Neuronal stem cell (in vitro differentiated cells): Measurements from ENCODE around the gene RABL2A.
"Not testable (repeated sequence)": the region's sequence is repeated elsewhere in the genome, so short reads cannot be mapped to it uniquely, and the experiment has no call there.

Experiments
- DNase-seq: peaks from one replicate; pipeline ENCODE4 v3.0.0-alpha.2; 2013; ENCODE audit warnings: low spot score
- H2AFZ ChIP-seq: one replicate; pipeline ENCODE4 v1.6.1; 2013; ENCODE audit warnings: mild to moderate bottlenecking, low read length, inconsistent platforms
- H2AK5ac ChIP-seq: 2 replicates; pipeline ENCODE4 v1.6.1; 2013; ENCODE audit warnings: low read depth, mild to moderate bottlenecking, inconsistent platforms, low read length, moderate library complexity, mixed read lengths
- H2BK120ac ChIP-seq: 2 replicates; pipeline ENCODE4 v1.6.1; 2013; ENCODE audit warnings: low read depth, mild to moderate bottlenecking, inconsistent platforms, low read length, moderate library complexity, mixed read lengths
- H2BK12ac ChIP-seq: one replicate; pipeline ENCODE4 v1.6.1; 2013; ENCODE audit warnings: low read length, inconsistent platforms
- H2BK15ac ChIP-seq: 2 replicates; pipeline ENCODE4 v1.6.1; 2013; ENCODE audit warnings: mild to moderate bottlenecking, low read length, inconsistent platforms, mixed read lengths
- H2BK5ac ChIP-seq: one replicate; pipeline ENCODE4 v1.6.1; 2013; ENCODE audit warnings: inconsistent platforms, mild to moderate bottlenecking, low read length, moderate library complexity
- H3K14ac ChIP-seq: one replicate; pipeline ENCODE4 v1.6.1; 2013; ENCODE audit warnings: low read length, inconsistent platforms
- H3K18ac ChIP-seq: 2 replicates; pipeline ENCODE4 v1.6.1; 2013; ENCODE audit warnings: low read length, inconsistent platforms
- H3K23ac ChIP-seq: 2 replicates; pipeline ENCODE4 v1.6.1; 2013; ENCODE audit warnings: low read depth, mild to moderate bottlenecking, mixed read lengths, low read length, inconsistent platforms; ENCODE audit not compliant: poor library complexity
- H3K27ac ChIP-seq: replicated peaks from 3 replicates; pipeline ENCODE4 v1.5.1; 2013; ENCODE audit warnings: low read length, inconsistent platforms
- H3K27me3 ChIP-seq, 3 experiments: 2 replicates each; pipeline ENCODE4 v1.6.1; 2013; ENCODE audit warnings: low read length in 3 of 3, mild to moderate bottlenecking in 2 of 3, inconsistent platforms in 1 of 3, low read depth in 1 of 3, mixed read lengths in 1 of 3, moderate library complexity in 1 of 3; ENCODE audit not compliant: control insufficient read depth in 3 of 3, insufficient read depth in 3 of 3
- H3K36me3 ChIP-seq, 2 donors: replicated peaks in 1 of 2; 2 replicates each; pipeline ENCODE4 v1.6.1; 2013; ENCODE audit warnings: low read length in 2 of 2; ENCODE audit not compliant: control insufficient read depth in 2 of 2, insufficient read depth in 2 of 2
- H3K4ac ChIP-seq: 2 replicates; pipeline ENCODE4 v1.6.1; 2013; ENCODE audit warnings: inconsistent platforms, mild to moderate bottlenecking, low read length, moderate library complexity
- H3K4me1 ChIP-seq, 2 donors: 1 replicate in 1 of 2; 2 replicates in 1 of 2; pipeline ENCODE4 v1.6.1; 2013; ENCODE audit warnings: low read length in 2 of 2, low read depth in 1 of 2; ENCODE audit not compliant: control insufficient read depth in 2 of 2, insufficient read depth in 1 of 2
- H3K4me2 ChIP-seq: one replicate; pipeline ENCODE4 v1.6.1; 2013; ENCODE audit warnings: mild to moderate bottlenecking, low read length, inconsistent platforms; ENCODE audit not compliant: insufficient read depth, poor library complexity, severe bottlenecking
- H3K4me3 ChIP-seq, 2 donors: 2 replicates each; pipeline ENCODE4 v1.5.1; 2013; ENCODE audit warnings: low read length in 2 of 2, mild to moderate bottlenecking in 2 of 2, inconsistent platforms in 1 of 2, moderate library complexity in 1 of 2
- H3K79me1 ChIP-seq: one replicate; pipeline ENCODE4 v1.6.1; 2013; ENCODE audit warnings: low read depth, mild to moderate bottlenecking, inconsistent platforms, low read length, moderate library complexity
- H3K9ac ChIP-seq: one replicate; pipeline ENCODE4 v1.6.1; 2013; ENCODE audit warnings: mild to moderate bottlenecking, low read depth, low read length, inconsistent platforms; ENCODE audit not compliant: poor library complexity
- H3K9me3 ChIP-seq, 2 donors: replicated peaks in 1 of 2; 2 replicates each; pipeline versions ENCODE3 to v1.6.1; 2013; ENCODE audit warnings: low read length in 2 of 2, mild to moderate bottlenecking in 2 of 2, inconsistent platforms in 1 of 2, low read depth in 1 of 2, mixed read lengths in 1 of 2, moderate library complexity in 1 of 2; ENCODE audit not compliant: control insufficient read depth in 2 of 2, insufficient read depth in 1 of 2
- H4K8ac ChIP-seq: one replicate; pipeline ENCODE4 v1.6.1; 2013; ENCODE audit warnings: low read depth, mild to moderate bottlenecking, inconsistent platforms, low read length, moderate library complexity
- H4K91ac ChIP-seq: one replicate; pipeline ENCODE4 v1.6.1; 2013; ENCODE audit warnings: low read length, low read depth, mild to moderate bottlenecking, inconsistent platforms; ENCODE audit not compliant: poor library complexity
- WGBS, 2 donors: extraction: QIAGEN DNeasy Blood & Tissue Kit; methylation state at CpG; one replicate each; pipeline ENCODE4 v1.1.7; 2013; ENCODE audit warnings: missing lambda C conversion rate in 2 of 2, mixed read lengths in 1 of 2; ENCODE audit not compliant: insufficient read length in 2 of 2, insufficient replicate concordance in 1 of 2; ENCODE audit errors: extremely low coverage in 2 of 2; 5-methylcytosine and 5-hydroxymethylcytosine counted together

Gene RABL2A

GRCh38 chr2:113593280-113593679 is 33.8 kb upstream of the RABL2A start:
- not testable (repeated sequence) for H3K23ac ChIP-seq, DNase-seq, H2BK15ac ChIP-seq

GRCh38 chr2:113595725-113596124 is 31.3 kb upstream of the RABL2A start:
- not testable (repeated sequence) for H3K4me3 ChIP-seq, H3K79me1 ChIP-seq, H4K91ac ChIP-seq, H3K27me3 ChIP-seq, H3K9ac ChIP-seq, H4K8ac ChIP-seq, H3K18ac ChIP-seq, H2AK5ac ChIP-seq, H3K36me3 ChIP-seq, H3K4me2 ChIP-seq, H2BK5ac ChIP-seq, H3K14ac ChIP-seq, H3K27ac ChIP-seq, H2BK15ac ChIP-seq, H2BK12ac ChIP-seq, DNase-seq, H3K23ac ChIP-seq, H2AFZ ChIP-seq, H2BK120ac ChIP-seq, H3K4me1 ChIP-seq, H3K9me3 ChIP-seq, H3K4ac ChIP-seq
- WGBS, 2 donors: no CpG with 5 or more reads among the region's 10 CpGs

More at GRCh38 chr2:113593280-113593679, 33.8 kb upstream of the RABL2A start:
- H3K79me1 ChIP-seq, H3K4me1 ChIP-seq, H3K27ac ChIP-seq, H2AFZ ChIP-seq, H3K4me3 ChIP-seq, H3K4me2 ChIP-seq, H2BK12ac ChIP-seq, H4K91ac ChIP-seq, H2BK120ac ChIP-seq, H3K36me3 ChIP-seq, H4K8ac ChIP-seq, H3K9me3 ChIP-seq, H3K14ac ChIP-seq, H2AK5ac ChIP-seq, H3K9ac ChIP-seq, H3K4ac ChIP-seq, H3K27me3 ChIP-seq, H3K18ac ChIP-seq, H2BK5ac ChIP-seq: not testable (repeated sequence)
- no CpG with 5 or more reads among the region's 6 CpGs for WGBS, 2 donors

GRCh38 chr2:113597164-113597563 is 29.9 kb upstream of the RABL2A start:
- H3K36me3 ChIP-seq, H3K18ac ChIP-seq, H3K4me2 ChIP-seq, H3K4ac ChIP-seq, H3K4me3 ChIP-seq, H2BK12ac ChIP-seq, H2AFZ ChIP-seq, H3K27me3 ChIP-seq, H4K91ac ChIP-seq, DNase-seq, H3K27ac ChIP-seq, H3K4me1 ChIP-seq, H3K9me3 ChIP-seq, H3K79me1 ChIP-seq, H3K14ac ChIP-seq, H2BK15ac ChIP-seq, H3K23ac ChIP-seq, H3K9ac ChIP-seq, H4K8ac ChIP-seq, H2BK5ac ChIP-seq, H2BK120ac ChIP-seq, H2AK5ac ChIP-seq: not testable (repeated sequence)
- WGBS, 2 donors: no CpG with 5 or more reads among the region's 10 CpGs

- not testable (repeated sequence) for H3K18ac ChIP-seq, H3K4me2 ChIP-seq, H2AK5ac ChIP-seq, H3K36me3 ChIP-seq, H3K4me1 ChIP-seq, H3K23ac ChIP-seq, H2BK12ac ChIP-seq, H2BK120ac ChIP-seq, H3K9me3 ChIP-seq, H2BK15ac ChIP-seq, H3K27ac ChIP-seq, H3K14ac ChIP-seq, H2AFZ ChIP-seq, DNase-seq, H4K8ac ChIP-seq, H2BK5ac ChIP-seq, H3K27me3 ChIP-seq, H3K4ac ChIP-seq, H4K91ac ChIP-seq, H3K9ac ChIP-seq, H3K4me3 ChIP-seq, H3K79me1 ChIP-seq
- no CpG with 5 or more reads among the region's 9 CpGs for WGBS, 2 donors
Observed at GRCh38 chr2:113597572-113597971, 29.5 kb upstream of the RABL2A start.
